Astrocyte of the hippocampus (primary cell): Measurements from ENCODE around the gene ILK.

Source experiments
- DNase-seq: peaks from one replicate; pipeline ENCODE4 v3.0.0; 2011; ENCODE audit warnings: low read depth, low spot score

ILK gene

DNA sequence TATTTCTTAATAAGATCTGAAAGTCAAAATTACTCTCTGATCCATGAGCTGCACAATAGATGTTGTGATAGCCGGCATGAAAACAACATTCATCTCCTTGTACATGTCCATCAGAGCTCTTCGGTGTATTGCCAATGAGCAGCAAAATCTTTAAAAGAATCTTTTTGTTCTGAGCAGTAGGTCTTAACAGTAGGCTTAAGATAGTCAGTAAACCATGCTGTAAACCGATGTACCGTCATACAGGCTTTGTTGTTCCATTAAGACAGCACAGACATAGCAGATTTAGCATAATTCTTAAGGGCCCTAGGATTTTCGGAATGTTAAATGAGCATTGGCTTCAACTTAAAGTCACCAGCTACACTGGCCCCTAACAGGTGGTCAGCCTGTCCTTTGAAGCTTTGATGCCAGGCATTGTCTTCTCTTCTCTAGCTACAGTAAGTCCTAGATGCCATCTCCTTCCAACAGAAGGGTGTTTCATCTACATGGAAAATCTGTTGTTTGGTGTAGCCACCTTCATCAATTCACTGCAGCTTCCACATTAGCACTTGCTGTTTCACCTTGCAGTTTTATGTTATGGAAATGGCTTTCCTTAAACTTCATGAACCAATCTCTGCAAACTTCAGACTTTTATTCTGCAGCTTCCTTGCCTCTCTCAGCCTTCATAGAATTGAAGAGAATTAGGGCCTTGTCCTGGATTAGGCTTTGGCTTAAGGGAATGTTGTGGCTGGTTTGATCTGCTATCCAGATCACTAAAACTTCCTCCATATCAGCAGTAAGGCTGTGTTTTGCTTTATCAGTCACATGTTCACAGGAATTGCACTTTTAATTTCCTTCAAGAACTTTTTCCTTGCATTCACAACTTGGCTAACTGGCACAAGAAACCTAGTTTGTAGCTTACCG, 28.5 kb upstream of the ILK start:
- no peak for DNase-seq

DNA sequence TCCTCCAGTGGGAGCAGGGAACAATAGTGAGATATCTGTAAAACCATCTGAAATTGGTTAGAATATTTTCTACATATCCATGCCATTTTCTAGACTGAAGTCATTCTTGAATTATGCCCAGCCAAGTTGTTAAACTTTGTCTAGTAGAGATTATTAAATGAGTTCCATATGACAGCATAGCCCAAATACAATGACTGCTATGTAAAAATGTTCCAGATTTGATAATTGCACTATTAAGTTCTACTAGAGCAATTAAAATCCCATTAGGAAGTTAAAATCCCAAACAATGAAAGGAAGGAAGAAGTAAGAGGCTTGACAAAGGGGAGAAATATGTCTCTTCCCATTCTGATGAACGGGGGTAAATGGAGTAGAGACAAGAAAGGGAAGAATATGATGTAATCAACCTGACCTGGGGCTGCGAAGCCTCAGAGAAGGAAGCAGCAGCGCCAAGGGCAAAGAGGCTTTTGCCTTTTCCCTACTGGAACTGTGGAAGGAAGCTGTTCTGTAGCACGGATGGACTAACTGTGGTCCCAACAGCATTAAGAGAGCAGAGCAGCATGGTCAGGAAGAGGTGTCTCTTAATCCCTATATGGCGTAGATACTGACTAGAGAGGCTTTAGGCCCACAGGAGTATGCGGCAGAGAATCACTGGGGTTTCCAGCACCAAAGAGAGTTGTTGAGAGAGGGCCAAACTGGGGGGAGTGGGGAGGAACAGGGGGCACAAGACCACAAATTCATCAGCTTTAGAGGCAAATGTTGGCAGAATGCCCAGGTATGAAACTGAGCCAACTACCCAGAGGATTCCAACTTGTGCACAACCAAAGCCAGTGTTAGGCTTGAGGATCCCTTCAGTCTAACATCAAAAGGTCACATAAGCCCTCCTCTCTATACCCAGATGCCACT, 26.9 kb upstream of the ILK start:
- peak; percentile 95 for DNase-seq

DNA sequence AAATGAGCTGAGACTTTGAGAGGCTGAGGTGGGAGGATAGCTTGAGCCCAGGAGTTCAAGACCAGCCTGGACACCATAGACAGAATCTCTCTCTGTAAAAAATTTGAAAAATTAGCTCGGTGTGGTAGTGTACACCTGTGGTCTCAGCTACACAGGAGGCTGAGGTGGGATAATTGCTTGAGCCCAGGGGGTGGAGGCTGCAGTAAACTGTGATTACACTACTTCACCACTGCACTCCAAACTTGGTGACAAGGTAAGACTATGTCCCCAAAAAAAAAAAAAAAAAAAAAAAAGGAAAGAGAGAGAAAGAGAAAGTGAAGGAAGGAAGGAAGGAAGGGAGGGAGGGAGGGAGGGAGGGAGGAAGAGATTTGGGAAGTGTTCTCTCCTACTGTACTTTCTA, 25.4 kb upstream of the ILK start:
- no peak for DNase-seq

DNA sequence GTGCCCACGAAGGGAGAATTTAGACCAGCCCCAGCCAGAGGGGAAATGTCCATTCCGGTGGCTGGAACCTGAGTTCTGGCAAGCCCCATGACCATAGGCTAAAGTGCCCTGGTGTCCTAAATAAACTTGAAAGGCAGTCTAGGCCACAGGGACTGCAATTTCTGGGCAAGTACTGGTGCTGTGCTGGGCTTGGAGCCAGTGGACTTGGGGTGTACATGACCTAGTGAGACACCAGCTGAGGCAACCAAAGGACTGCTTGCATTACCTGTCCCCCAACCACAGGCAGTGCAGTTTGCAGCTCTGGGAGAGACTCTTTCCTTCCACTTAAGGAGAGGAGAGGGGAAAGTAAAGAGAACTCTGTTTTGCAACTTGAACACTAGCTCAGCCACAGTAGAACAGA, 23.9 kb upstream of the ILK start:
- no peak for DNase-seq

DNA sequence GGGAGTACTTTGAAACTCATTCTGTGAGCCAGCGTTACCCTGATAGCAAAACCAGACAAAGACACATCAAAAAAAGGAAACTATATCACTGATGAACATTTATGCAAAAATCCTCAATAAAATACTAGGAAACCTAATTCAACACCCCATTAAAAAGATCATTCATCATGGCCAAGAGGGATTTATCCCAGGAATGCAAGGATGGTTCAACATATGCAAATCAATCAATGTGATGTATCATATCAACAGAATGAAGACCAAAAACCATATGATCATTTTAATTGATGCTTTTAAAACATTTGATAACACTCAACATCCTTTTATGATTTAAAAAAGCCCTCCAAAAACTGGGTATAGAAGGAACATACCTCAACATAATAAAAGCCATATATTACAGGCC, 20.0 kb upstream of the ILK start:
- DNase-seq = no peak

DNA sequence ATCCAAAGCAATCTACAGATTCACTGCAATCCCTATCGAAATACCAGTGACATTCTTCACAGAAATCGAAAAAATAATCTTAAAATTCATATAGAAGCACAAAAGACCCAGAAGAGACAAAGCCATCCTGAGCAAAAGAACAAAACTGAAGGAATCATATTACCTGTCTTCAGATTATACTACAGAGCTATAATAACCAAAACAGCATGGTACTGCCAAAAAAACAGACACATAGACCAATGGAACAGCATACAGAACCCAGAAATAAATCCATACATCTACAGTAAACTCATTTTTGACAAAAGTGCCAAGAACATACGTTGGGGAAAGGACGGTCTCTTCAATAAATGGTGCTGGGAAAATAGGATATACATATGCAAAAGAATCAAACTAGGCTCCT, 19.0 kb upstream of the ILK start:
- DNase-seq = no peak

DNA sequence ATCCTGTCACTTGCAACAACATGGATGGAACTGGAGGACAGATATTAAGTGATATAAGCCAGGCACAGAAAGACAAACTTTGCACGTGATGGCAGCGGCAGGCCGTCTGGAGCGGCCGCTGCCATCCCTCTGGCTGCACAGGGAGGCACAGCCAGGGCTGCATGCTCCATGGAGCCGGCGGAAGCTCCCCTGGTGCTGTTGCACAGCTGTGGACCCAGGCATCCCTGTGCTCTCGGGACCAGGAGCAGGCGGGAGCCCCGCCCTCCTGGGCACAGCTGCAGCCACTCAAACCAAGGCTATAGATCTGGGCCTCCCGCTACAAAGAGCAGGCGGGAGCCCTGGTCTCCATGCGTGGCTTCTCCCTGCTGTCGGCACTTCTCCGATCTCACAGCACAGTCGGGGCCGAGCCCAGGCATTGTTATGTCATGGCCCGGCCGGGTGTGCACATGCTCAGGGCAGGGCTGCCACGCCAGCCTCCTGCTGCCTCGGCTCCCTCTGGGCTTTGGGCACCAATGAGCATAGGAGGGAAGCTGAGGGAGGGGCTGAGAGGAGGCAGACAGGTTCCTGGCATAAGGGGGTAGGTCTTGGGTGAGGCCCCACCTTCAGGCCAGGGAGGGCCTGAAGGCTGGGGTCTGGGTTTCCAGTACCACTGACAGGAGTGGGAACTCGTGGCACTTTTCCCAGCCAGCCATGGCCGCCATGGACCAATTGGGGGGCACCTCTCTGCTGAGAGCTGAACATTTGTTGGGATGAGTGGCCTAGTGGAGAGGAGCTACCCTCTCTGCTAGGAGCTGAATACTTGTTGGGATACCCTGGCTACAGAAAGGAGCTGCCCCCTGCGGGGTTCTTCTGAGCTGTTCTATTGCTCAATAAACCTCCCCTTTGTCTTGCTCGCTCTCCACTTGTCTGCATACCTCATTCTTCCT, 16.9 kb upstream of the ILK start:
- no peak for DNase-seq

DNA sequence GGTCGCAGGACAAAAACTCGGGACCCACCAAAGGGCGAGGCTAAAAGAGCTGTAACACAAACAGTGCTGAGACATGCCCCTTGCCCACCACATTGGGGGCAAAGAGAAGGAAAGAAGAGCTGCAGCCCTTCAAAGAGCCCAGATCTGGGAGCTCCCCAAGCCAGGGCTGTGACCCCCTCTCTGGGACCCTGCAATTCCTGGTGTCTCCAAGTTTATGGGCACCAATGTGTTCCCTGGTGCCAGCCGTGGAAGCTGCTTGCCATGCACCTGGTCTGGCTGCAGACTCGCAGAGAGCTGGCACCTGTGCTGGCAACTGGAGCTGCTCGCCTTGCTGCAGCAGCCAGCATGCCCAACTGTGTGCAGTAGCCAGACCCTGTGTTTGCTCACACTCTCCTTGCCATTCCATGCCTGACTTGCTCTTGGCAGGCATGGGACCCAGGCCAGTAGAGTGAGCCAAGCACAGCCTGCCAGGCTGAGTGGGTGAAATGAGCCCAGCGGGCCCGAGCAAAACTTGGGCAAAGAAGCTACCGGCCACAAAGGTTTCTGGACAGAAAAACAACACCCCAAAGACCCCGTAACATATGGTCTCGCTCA, 16.1 kb upstream of the ILK start:
- DNase-seq = no peak

DNA sequence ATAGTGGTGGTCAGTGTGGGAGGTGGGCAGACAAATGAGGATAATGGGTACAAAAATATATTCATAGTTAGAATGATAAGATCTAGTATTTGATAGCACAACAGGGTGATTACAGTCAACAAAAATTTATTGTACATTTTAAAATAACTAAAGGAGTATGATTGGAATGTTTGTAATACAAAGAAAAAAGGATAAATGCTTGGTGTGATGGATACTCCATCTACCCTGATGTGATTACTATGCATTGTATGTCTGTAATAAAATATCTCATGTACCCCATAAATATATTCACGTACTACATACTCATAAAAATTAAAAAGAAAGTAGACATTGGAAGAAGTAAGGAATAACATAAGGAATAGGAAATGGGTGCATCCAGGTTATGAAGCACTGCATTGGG, 15.6 kb upstream of the ILK start:
- DNase-seq = no peak

DNA sequence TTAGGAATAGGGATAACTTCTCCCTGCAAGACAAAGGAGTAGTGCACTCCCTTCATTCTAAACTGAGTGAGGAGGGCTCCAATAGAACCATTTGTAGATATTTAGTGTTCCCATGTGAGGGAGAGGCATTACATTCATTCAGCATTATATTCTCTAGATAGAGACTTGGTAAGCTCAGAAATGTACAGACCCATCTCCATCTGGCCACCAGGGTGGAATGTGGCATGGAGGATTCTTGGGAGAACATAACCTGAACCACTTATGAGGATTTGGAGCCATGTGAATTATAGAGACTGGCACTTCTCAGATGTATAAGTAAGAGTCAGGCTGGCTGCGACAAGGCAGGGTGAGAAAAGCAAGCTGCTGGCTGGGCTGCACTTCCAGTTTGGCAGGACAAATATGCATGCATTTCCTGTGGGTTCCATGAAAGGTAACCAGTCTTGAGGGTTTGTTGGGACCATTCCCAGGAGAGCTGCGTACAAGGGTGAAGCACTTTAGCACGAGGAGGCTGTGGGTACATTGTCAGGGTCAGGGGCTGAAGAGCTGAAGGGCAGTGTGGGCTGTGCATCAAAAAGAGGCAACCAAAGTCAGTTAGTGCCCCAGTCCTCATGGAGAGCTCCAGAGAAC, 9.3 kb upstream of the ILK start:
- no peak for DNase-seq

DNA sequence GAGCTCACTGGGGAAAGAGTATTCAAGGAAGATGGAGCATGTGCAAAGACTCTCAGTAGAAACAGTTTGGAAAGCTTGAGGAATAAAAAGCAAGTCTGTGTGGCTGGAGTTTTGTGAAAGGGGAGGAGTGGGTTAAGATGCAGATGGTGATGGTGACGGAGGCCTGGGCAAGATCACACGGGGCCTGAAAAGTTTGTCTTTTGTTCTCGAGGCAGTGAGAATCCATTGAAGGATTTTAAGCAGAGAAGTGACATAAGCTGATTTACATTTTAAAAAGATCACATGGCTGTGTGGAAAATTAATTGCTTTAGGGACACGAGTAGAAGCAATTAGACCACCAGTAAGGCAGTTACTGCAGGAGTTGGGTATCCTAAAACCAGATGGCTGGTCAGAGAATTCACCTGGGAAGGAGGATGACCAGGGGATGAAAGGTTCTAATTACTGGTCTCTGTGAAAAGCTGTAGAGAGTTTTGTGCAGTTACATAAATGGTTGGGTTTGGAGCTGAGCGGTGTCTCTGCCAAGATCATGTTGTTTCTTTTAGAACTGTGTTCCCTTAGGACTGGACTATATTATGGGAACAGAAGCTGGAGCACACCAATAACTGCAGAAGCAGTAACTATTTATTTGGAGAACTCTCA, 7.2 kb upstream of the ILK start:
- no peak for DNase-seq

DNA sequence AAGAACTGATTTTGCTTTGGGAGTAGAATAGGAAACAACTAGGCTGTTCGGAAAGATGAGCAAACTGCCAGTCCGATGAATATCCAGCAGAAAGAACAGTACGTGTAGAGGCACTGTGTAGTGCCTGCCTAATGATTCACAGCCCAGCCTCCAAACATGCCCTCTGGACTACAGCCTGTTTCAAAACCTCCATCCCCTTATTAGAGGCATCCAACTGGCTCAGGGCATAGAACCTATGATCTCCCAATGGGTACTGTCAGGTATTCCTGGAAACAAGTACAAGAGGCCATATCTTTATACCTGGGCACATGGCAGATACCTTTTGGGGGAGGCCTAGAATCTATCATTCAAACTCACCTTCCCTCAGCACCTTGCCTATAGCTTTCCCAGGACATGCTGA, 5.0 kb upstream of the ILK start:
- no peak for DNase-seq

DNA sequence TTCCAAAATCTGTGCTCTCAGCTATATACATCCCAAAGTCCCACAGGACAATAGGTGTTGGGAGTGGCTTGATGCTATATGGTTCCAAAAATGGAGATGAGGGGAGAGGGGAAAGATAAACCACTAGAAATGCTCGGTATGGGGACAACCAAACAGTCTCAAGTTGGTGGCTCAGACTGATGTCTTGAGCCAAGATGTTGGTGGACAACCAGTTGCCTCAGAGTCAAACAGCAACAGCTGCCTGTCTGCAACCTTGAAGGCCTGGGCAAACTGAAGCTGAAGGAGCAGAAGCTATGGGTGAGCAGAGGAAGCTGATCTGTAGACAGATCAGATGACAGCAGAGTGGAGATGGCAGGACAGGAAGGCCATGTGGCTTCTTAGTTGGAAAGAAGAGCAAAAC, 4.1 kb upstream of the ILK start:
- DNase-seq = no peak

DNA sequence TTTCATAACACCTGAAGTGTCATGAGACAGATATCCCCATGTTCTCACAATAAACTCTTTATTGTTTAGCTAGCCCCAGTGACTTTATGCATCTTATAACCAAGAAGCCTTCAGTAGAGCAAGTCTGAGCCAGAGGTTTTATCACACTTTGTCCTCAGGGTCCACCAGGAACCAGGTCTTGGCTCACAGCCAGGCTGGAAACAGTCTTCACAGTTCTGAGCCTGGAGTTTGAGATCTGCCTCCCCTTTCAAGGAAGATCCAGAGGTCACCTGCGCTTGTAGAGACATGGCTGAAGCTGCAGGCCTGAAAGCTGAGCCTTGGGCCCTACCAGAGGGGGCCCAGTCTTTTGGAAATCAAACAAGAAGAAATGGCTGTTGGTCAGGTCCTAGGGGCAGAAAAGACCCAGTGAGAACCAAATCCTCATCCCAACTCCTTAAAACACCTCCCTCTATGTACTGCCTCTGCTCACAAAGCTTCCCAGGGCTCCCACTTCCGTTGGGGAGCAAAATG, 3.6 kb upstream of the ILK start:
- no peak for DNase-seq

DNA sequence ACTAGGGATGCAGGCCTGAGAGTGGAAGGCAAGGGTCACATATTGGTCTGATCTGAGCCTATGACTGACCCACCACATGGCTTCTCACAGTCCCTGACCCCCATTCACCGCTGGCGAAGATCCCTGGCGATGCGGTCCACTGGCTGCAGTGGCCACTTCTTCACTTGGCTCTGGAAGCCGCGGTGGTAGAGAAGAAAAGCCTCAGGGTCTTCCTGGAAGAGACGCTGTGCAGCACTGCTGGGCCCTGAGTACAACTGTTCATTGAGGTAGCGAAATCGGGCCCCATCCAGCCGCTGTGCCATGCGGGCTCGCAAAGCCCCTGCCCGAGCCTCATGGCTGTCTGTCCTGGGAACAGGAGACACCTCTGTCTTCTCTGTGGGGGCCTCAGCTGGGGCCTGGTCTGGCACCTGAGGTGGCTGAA, 2.5 kb upstream of the ILK start:
- DNase-seq = no peak

DNA sequence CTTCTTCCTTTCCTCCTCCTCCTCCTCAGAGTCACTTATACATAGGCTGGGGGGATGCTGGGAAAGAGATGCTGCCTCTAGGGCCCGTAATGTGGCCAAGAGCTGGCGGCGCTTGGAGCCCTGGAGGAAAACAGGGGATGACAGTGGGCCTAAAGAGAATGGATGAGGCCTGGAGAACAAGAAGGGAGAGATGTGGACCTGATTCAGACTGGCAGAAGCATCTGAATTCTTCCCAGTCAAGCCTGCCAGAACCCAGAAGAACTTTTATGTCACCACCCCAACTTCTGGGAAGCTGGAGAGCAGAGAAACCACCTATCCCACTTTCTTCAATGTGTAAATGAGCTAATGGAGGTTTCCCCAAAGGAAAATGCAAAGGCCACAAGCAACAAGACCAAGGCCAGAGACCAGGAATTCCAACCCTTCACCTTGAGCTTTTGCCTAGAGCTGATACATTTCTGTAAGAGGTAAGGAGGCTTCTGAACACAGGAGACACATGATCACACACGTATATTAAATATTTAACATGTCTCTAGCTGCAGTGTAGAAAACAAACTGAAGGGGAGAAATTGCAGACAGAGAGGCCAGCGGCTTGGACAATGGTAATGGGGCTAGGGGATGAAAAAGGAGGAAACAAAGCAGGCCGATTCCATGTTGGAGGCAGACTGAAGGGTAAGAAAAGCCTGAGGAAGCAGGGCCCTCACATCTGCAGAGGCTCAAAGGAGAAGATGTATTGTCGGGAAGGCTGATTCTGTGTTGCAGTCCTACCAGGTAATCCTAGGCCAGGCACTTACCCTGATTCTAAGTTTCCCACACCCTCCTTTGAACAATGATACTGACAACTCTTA, 1.3 kb upstream of the ILK start:
- no peak for DNase-seq

DNA sequence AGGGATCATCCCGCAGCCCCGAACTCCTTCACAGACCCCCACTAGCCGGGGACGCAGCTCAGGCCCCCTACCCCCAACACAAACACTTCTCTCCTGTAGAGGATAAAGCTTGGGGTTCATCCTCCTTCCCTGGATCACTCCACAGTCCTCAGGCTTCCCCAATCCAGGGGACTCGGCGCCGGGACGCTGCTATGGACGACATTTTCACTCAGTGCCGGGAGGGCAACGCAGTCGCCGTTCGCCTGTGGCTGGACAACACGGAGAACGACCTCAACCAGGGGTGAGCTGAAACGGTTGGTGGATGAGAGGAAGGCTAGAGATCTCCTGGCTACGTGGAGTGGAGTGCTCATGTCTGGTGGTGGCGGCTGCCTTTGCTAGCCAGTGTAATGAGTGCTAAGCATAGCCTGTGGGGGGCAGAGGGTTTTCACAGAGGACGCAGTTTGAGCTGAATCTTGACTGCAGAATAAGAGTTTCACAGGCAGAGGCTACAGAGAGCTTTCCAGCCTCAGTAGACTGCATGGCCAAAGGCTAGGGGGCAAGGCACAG, 580 bp downstream of the ILK start:
- peak; percentile 81 for DNase-seq

DNA sequence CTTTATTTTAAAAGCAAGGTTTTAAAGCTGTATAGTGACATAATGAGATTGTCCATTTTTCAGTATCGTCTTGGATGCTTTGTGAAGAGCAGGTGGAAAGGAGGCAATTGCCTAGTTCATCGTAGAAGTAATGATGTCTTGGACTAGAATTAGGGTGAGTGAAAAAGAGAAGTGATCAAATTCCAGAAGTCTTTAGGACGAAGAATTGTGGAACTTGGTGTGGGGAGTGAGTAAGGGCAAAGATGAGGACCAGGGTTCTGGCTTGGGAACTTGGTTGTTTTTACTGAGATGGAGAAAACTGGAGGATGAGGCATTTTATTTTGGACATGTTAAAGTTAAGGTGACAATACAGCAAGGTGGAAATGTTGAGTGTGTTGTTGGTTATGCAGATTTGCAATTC, 1.2 kb downstream of the ILK start:
- no peak for DNase-seq
